DND-41 (cell line): ENCODE results near the gene KIAA1671.

Experiments
- ATAC-seq: fragments of 200-7000 bp; cut with Tn5 transposase; 3 replicates; pipeline ENCODE4 v1.9.1; 2021; ENCODE audit warnings: low read depth; ENCODE audit not compliant: insufficient read depth
- DNase-seq: peaks from one replicate; pipeline ENCODE4 v3.0.0-alpha.2; 2020
- H2AFZ ChIP-seq: 2 replicates; pipeline ENCODE4 v1.6.0; 2012; ENCODE audit warnings: low read depth, low read length
- H3K27ac ChIP-seq: 2 replicates; pipeline ENCODE4 v1.5.1; 2012; ENCODE audit warnings: low read length, inconsistent platforms
- H3K27me3 ChIP-seq: fragments of 200-600 bp; sonication (generic); 2 replicates; pipeline ENCODE4 v1.6.0; 2012; ENCODE audit warnings: low read length, mild to moderate bottlenecking, inconsistent platforms; ENCODE audit not compliant: insufficient read depth, poor library complexity
- H3K36me3 ChIP-seq: 2 replicates; pipeline ENCODE4 v1.5.1; 2012; ENCODE audit warnings: low read length, inconsistent platforms; ENCODE audit not compliant: insufficient read depth
- H3K4me1 ChIP-seq: 2 replicates; pipeline ENCODE4 v1.5.1; 2012; ENCODE audit warnings: mild to moderate bottlenecking, low read length; ENCODE audit not compliant: insufficient read depth
- H3K4me2 ChIP-seq: 2 replicates; pipeline ENCODE4 v1.6.0; 2012; ENCODE audit warnings: mild to moderate bottlenecking, moderate library complexity, low read length, inconsistent platforms; ENCODE audit not compliant: insufficient read depth
- H3K4me3 ChIP-seq, 2 experiments: fragments of 200-600 bp in 1 of 2; shearing (Covaris generic) in 1 of 2; 2 replicates each; pipeline ENCODE4 v1.5.1; 2012 to 2016; ENCODE audit warnings: inconsistent platforms in 2 of 2, low read length in 2 of 2, mild to moderate bottlenecking in 2 of 2, low read depth in 1 of 2, moderate library complexity in 1 of 2
- H3K79me2 ChIP-seq: 2 replicates; pipeline ENCODE4 v1.6.0; 2012; ENCODE audit warnings: low read length, inconsistent platforms; ENCODE audit not compliant: insufficient read depth
- H3K9ac ChIP-seq: 2 replicates; pipeline ENCODE4 v1.6.0; 2012; ENCODE audit warnings: low read depth, mild to moderate bottlenecking, inconsistent platforms, low read length, moderate library complexity
- H3K9me3 ChIP-seq: 2 replicates; pipeline ENCODE4 v1.5.1; 2012; ENCODE audit warnings: low read length, moderate library complexity, mild to moderate bottlenecking, inconsistent platforms; ENCODE audit not compliant: insufficient read depth, severe bottlenecking
- H4K20me1 ChIP-seq: 2 replicates; pipeline ENCODE4 v1.6.0; 2012; ENCODE audit warnings: low read length; ENCODE audit not compliant: insufficient read depth
- EZH2 ChIP-seq: IDR thresholded peaks from 3 replicates; pipeline ENCODE4 v1.6.1; 2012; ENCODE audit warnings: borderline replicate concordance, low read depth, mild to moderate bottlenecking, moderate library complexity, low read length, inconsistent platforms; ENCODE audit not compliant: severe bottlenecking
- TF ChIP-seq, protein P1 (sequence below): IDR thresholded peaks from 2 replicates; pipeline ENCODE4 v1.5.1; 2012; ENCODE audit warnings: borderline replicate concordance, low read length, moderate library complexity, mild to moderate bottlenecking; ENCODE audit not compliant: poor library complexity, severe bottlenecking; ENCODE audit errors: extremely low read depth

Gene KIAA1671

DNA sequence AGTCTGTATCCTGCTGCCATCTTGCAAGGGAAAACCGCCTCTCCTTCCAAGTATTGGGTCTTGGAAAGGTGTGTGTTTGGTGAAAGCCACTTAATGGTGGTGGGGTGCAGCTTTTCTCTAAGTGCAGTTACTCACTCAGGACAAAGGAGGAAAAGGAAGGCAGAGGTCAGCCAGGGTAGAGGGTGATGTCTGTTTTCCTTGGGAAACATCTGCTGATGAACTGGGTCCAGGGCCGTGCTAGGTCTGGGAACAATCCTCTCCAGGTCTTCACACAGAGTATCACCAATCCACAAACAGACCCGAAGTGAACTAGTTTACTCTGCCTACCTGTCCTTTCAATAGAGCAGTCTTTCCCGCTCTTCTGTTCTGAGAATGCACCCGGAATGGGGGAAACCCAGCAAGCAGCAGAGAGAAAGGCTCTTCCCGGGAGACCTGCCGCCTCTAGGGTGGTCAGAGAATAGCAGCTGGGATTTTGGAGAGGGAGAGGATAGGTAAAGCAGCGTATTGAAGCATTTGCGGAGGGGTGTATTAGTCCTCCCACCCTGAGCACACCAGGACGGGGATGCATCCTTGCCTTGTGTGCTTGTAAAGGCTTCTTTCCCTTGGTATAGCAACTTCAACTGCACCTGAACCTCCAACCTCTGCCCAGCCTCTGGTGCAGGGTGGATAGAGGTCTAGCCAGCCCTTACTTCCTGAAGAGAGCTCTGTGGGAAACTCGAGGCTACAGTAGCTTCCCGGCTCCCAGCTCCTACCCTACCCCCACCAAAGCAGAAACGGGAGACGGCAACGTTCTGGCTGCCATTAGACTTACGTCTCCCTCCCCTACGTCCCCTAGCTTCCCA, 26.7 kb upstream of the KIAA1671 start:
- DNase-seq (no peak), ATAC-seq (no peak)
- H3K27ac ChIP-seq, result no peak overlapping the region
- no peaks in the 10 kb centered on the region for H3K9me3 ChIP-seq
- H3K4me2 ChIP-seq, result no peak overlapping the region
- H3K79me2 ChIP-seq, result no peaks in the 10 kb centered on the region
- TF ChIP-seq, protein P1, sequence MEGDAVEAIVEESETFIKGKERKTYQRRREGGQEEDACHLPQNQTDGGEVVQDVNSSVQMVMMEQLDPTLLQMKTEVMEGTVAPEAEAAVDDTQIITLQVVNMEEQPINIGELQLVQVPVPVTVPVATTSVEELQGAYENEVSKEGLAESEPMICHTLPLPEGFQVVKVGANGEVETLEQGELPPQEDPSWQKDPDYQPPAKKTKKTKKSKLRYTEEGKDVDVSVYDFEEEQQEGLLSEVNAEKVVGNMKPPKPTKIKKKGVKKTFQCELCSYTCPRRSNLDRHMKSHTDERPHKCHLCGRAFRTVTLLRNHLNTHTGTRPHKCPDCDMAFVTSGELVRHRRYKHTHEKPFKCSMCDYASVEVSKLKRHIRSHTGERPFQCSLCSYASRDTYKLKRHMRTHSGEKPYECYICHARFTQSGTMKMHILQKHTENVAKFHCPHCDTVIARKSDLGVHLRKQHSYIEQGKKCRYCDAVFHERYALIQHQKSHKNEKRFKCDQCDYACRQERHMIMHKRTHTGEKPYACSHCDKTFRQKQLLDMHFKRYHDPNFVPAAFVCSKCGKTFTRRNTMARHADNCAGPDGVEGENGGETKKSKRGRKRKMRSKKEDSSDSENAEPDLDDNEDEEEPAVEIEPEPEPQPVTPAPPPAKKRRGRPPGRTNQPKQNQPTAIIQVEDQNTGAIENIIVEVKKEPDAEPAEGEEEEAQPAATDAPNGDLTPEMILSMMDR, result no peak
- no peak for TF ChIP-seq EZH2
- no peaks in the 10 kb centered on the region for H4K20me1 ChIP-seq
- peaks cover 14% of the 10 kb centered on the region for H3K27me3 ChIP-seq
- H3K4me1 ChIP-seq, result no peaks in the 10 kb centered on the region
- H3K36me3 ChIP-seq, result no peaks in the 10 kb centered on the region
- H2AFZ ChIP-seq, result no peak overlapping the region
- no peak overlapping the region for H3K4me3 ChIP-seq
- no peak overlapping the region for H3K9ac ChIP-seq

DNA sequence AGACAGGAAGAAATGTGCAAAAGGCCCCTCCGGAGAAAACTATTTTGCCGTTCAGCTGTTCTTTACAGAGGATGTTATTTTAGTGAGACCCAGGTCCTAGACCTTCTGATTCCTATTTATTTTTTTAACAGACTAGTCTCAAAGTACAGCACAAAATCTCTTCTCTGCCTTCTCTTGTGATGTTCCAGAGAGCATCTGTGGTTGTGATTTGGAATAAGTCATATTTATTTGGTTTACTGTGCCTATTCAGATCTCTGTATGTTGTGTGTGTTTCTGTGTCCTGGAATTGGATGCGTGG, 26.1 kb upstream of the KIAA1671 start:
- Histone ChIP-seq H3K27me3 (peaks cover 20% of the 10 kb centered on the region), H3K9me3 (no peaks in the 10 kb centered on the region), H2AFZ (no peak overlapping the region), H3K4me1 (no peaks in the 10 kb centered on the region), H3K79me2 (no peaks in the 10 kb centered on the region), H3K9ac (no peak overlapping the region), H3K4me2 (no peak overlapping the region), H3K27ac (no peak overlapping the region), H3K36me3 (no peaks in the 10 kb centered on the region), H4K20me1 (no peaks in the 10 kb centered on the region), H3K4me3 (no peak overlapping the region)
- no peak for ATAC-seq
- no peak for TF ChIP-seq EZH2
- TF ChIP-seq, protein P1, result no peak
- DNase-seq, result no peak

DNA sequence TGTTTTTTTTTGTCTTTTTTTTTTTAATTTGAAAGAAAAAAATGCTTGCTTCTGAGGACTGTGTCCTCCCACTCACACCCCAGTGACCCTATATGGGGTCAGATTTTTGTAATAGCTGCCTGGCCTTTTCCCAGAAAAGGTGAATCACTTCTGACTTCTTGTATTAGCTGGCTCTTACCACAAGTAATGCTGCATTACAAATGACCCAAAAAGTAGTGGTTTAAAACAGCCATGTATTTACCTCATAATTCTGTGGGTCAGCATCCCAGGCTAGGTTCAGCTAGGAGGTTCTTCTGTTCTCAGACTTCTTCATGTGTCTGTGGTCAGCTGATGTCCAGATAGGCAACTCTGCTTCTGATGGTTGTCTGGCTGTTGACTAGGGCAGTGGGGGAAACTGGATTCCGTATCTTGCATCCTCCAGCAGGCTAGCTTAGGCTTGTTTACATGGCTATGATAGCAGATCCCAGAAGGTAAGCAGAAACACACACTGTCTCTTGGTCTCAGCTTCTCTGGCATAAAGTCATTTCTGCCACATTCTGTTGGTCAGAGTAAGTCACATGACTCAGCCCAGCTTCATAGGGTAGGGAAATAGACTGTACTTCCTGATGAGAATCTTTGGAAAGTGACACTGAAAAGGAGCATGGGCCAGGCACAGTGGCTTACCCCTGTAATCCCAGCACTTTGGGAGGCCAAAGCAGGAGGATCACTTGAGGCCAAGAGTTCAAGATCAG, 25.5 kb upstream of the KIAA1671 start:
- H4K20me1 ChIP-seq, result no peaks in the 10 kb centered on the region
- no peaks in the 10 kb centered on the region for H3K9me3 ChIP-seq
- TF ChIP-seq, protein P1, result no peak
- H3K27me3 ChIP-seq, result peaks cover 26% of the 10 kb centered on the region
- ATAC-seq, result no peak
- H3K9ac ChIP-seq, result no peak overlapping the region
- H3K4me1 ChIP-seq, result no peaks in the 10 kb centered on the region
- no peak for DNase-seq
- no peaks in the 10 kb centered on the region for H3K79me2 ChIP-seq
- no peaks in the 10 kb centered on the region for H3K36me3 ChIP-seq
- H2AFZ ChIP-seq, result no peak overlapping the region
- H3K27ac ChIP-seq, result no peak overlapping the region
- no peak overlapping the region for H3K4me3 ChIP-seq
- H3K4me2 ChIP-seq, result no peak overlapping the region
